ENCODE results near the gene PDE8A. TPM values are rescaled to one million over a fixed set of nuclear protein-coding genes. Genes with fewer than 3 reads are reported as not detected.
A peak's percentile ranks its signal among the peaks of the same experiment; 100 is the strongest.
"Not testable (repeated sequence)": the region's sequence is repeated elsewhere in the genome, so short reads cannot be mapped to it uniquely, and the experiment has no call there.

PDE8A gene
- total RNA-seq, 1 donor from 2014 or later, result 22.7 TPM

- Mint-ChIP-seq H3K27me3 (ENCODE audit: low read depth) (no peaks in the 10 kb centered on the region), H3K36me3 (ENCODE audit: low read depth) (peaks cover 2% of the 10 kb centered on the region), H3K4me3 (ENCODE audit: unreplicated experiment) (no peak overlapping the region), H3K9me3 (ENCODE audit: low read depth) (no peaks in the 10 kb centered on the region), H3K4me1 (ENCODE audit: low read depth) (peaks cover 11% of the 10 kb centered on the region), H3K27ac (ENCODE audit: unreplicated experiment) (no peak overlapping the region)
- no peak for DNase-seq (ENCODE audit: low spot score)
- no peak for TF ChIP-seq CTCF (IDR thresholded peaks at IDR 0.05)
These were observed 8.9 kb downstream of the PDE8A start for GRCh38 chr15:84990507-84990906.

DNA sequence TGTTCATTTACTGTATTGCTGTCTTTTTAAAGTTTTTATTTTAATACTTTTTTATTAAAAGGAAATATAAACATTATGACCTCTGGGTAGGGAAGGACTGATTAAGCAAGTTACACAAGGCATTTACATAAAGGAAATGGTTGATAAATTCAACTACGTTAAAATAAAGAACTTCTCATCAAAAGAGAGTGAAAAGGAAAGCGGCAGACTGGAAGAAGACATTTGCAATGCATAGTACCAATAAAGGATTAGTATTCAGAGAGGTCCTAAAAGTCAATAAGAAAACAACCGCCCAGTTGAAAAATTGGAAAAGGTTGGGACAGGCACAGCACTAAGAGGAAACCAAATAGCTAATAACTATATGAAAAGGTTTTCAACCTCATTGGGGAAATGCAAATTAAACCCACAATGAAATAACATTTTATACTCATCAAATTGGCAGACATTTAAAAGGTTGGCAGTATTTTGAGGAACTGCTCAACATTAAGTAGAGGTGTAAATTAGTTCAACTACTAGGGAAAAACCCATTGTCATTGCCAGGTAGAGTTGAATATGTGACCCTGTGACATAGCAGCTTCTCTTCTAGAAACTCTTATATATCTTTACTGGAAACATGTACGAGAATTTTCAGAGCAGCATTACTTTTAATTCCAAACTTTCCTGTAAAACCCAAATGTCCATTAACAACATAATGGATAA lies 9.5 kb downstream of the PDE8A start:
- peaks cover 2% of the 10 kb centered on the region for H3K36me3 Mint-ChIP-seq (ENCODE audit: low read depth)

GRCh38 chr15:84992157-84992944 lies 10.7 kb downstream of the PDE8A start:
- H3K4me3 Mint-ChIP-seq (ENCODE audit: unreplicated experiment), result no peak overlapping the region
- no peak for DNase-seq (ENCODE audit: low spot score)

More for the DNA sequence above, 9.5 kb downstream of the PDE8A start:
- H3K27ac Mint-ChIP-seq (ENCODE audit: unreplicated experiment), result no peak overlapping the region
- no peaks in the 10 kb centered on the region for H3K9me3 Mint-ChIP-seq (ENCODE audit: low read depth)
- no peak for DNase-seq (ENCODE audit: low spot score)
- H3K4me1 Mint-ChIP-seq (ENCODE audit: low read depth), result peaks cover 11% of the 10 kb centered on the region
- no peak for TF ChIP-seq CTCF (IDR thresholded peaks at IDR 0.05)
- no peaks in the 10 kb centered on the region for H3K27me3 Mint-ChIP-seq (ENCODE audit: low read depth)
- H3K4me3 Mint-ChIP-seq (ENCODE audit: unreplicated experiment), result no peak overlapping the region

DNA sequence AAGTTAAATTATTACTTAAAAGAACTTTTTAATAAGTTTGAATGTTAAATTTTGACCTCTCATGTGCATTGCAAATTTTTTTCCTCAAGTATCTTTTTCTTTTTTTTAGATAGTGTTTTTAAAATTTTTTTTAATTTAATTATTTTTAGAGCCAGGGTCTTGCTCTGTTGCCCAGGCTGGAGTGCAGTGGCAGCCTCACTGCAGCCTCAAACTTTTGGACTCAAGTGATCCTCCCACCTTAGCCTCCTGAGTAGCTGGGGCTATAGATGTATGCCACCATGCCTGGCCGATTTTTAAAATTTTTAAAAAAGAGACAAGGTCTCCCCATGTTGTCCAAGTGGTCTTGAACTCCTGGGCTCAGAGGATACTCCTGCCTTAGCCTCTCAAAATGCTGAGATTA lies 14.4 kb downstream of the PDE8A start:
- DNase-seq (ENCODE audit: low spot score), result no peak
- Mint-ChIP-seq H3K9me3 (ENCODE audit: low read depth) (no peaks in the 10 kb centered on the region), H3K36me3 (ENCODE audit: low read depth) (no peaks in the 10 kb centered on the region), H3K4me1 (ENCODE audit: low read depth) (peaks cover 24% of the 10 kb centered on the region), H3K4me3 (ENCODE audit: unreplicated experiment) (no peak overlapping the region), H3K27me3 (ENCODE audit: low read depth) (no peaks in the 10 kb centered on the region), H3K27ac (ENCODE audit: unreplicated experiment) (no peak overlapping the region)
- no peak for TF ChIP-seq CTCF (IDR thresholded peaks at IDR 0.05)

More at GRCh38 chr15:84992157-84992944, 10.7 kb downstream of the PDE8A start:
- Mint-ChIP-seq H3K4me1 (ENCODE audit: low read depth) (peaks cover 11% of the 10 kb centered on the region), H3K9me3 (ENCODE audit: low read depth) (no peaks in the 10 kb centered on the region), H3K36me3 (ENCODE audit: low read depth) (no peaks in the 10 kb centered on the region), H3K27ac (ENCODE audit: unreplicated experiment) (peak overlapping the region; percentile 78), H3K27me3 (ENCODE audit: low read depth) (no peaks in the 10 kb centered on the region)
- TF ChIP-seq CTCF (IDR thresholded peaks at IDR 0.05), result no peak

- not testable (repeated sequence) for H3K4me3 Mint-ChIP-seq (ENCODE audit: unreplicated experiment); H3K27me3 Mint-ChIP-seq (ENCODE audit: low read depth); H3K27ac Mint-ChIP-seq (ENCODE audit: unreplicated experiment); H3K9me3 Mint-ChIP-seq (ENCODE audit: low read depth); H3K36me3 Mint-ChIP-seq (ENCODE audit: low read depth); DNase-seq (ENCODE audit: low spot score)
- H3K4me1 Mint-ChIP-seq (ENCODE audit: low read depth), result peaks cover 28% of the 10 kb centered on the region
These were observed 15.1 kb downstream of the PDE8A start for GRCh38 chr15:84996714-84997113.

DNA sequence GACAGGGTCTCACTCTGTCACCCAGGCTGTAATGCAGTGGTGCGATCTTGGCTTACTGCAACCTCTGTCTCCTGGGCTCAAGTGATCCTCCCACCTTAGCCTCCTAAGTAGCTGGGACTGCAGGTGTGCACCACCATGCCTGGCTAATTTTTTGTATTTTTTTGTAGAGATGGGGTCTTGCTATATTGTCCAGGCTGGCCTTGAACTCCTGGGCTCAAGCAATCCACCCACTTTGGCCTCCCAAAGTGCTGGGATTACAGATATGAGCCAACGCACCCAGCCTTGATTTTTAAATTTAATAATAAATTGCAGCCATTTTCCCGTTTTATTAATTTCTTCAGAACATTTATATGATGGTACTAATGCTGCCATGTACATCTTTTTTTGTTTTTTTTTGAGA lies 15.6 kb downstream of the PDE8A start:
- not testable (repeated sequence) for DNase-seq (ENCODE audit: low spot score); H3K27ac Mint-ChIP-seq (ENCODE audit: unreplicated experiment); H3K27me3 Mint-ChIP-seq (ENCODE audit: low read depth); H3K9me3 Mint-ChIP-seq (ENCODE audit: low read depth); H3K4me3 Mint-ChIP-seq (ENCODE audit: unreplicated experiment); H3K36me3 Mint-ChIP-seq (ENCODE audit: low read depth)
- peaks cover 25% of the 10 kb centered on the region for H3K4me1 Mint-ChIP-seq (ENCODE audit: low read depth)

Measured in chondrocyte (in vitro differentiated cells).